Measurements from ENCODE around the gene BPHL.
"Not testable (repeated sequence)": the region's sequence is repeated elsewhere in the genome, so short reads cannot be mapped to it uniquely, and the experiment has no call there.

The BPHL gene

GRCh38 chr6:3124667-3125066 lies 6.2 kb downstream of the BPHL start:
- ATAC-seq: no peak

- ATAC-seq: no peak
These were observed 7.3 kb downstream of the BPHL start for GRCh38 chr6:3125815-3126214.

GRCh38 chr6:3128356-3129108 lies 10.0 kb downstream of the BPHL start:
- ATAC-seq: no peak

GRCh38 chr6:3131695-3132094 lies 13.2 kb downstream of the BPHL start:
- no peak for ATAC-seq

GRCh38 chr6:3133515-3133914 lies 15.0 kb downstream of the BPHL start:
- ATAC-seq: no peak

GRCh38 chr6:3135668-3136291 lies 17.3 kb downstream of the BPHL start:
- ATAC-seq: no peak

GRCh38 chr6:3136292-3137011 lies 17.9 kb downstream of the BPHL start:
- ATAC-seq: no peak

GRCh38 chr6:3137057-3137777 lies 18.7 kb downstream of the BPHL start:
- no peak for ATAC-seq

GRCh38 chr6:3137873-3138272 lies 19.4 kb downstream of the BPHL start:
- not testable (repeated sequence) for ATAC-seq

GRCh38 chr6:3138341-3138740 lies 19.8 kb downstream of the BPHL start:
- ATAC-seq: no peak

- no peak for ATAC-seq
These were observed 20.8 kb downstream of the BPHL start for GRCh38 chr6:3139090-3139903.

GRCh38 chr6:3140201-3140600 lies 21.7 kb downstream of the BPHL start:
- ATAC-seq: no peak

- no peak for ATAC-seq
These were observed 24.0 kb downstream of the BPHL start for GRCh38 chr6:3142536-3142935.

- no peak for ATAC-seq
These were observed 24.6 kb downstream of the BPHL start for GRCh38 chr6:3143158-3143557.

- ATAC-seq: no peak
These were observed 26.1 kb downstream of the BPHL start for GRCh38 chr6:3144571-3144970.

GRCh38 chr6:3147914-3148757 lies 29.6 kb downstream of the BPHL start:
- no peak for ATAC-seq

GRCh38 chr6:3151691-3152090 lies 33.2 kb downstream of the BPHL start:
- no peak for ATAC-seq

- no peak for ATAC-seq
These were observed 34.2 kb downstream of the BPHL start for GRCh38 chr6:3152689-3153088.

GRCh38 chr6:3155416-3155815 lies 36.9 kb downstream of the BPHL start:
- ATAC-seq: not testable (repeated sequence)

GRCh38 chr6:3156184-3157130 lies 37.9 kb downstream of the BPHL start:
- ATAC-seq: peak in 1 of 2 donors; percentile 16
